KBM-7 (cell line): ENCODE measurements around the gene CLDND2.
"Not testable (repeated sequence)": the region's sequence is repeated elsewhere in the genome, so short reads cannot be mapped to it uniquely, and the experiment has no call there.

Experiments used
- DNase-seq: peaks from one replicate; pipeline ENCODE4 v3.0.0-alpha.2; 2015
- in situ Hi-C: fragments of 300-500 bp; cut with MboI; formaldehyde crosslinking; loops from 2 replicates; pipeline ENCODE4 v1.14.3; 2020; ENCODE audit warnings: low sequenced_read_pairs, low pct_unique_long_range_greater_than_20kb, mixed read lengths

CLDND2 gene

GRCh38 chr19:51368366-51369282 is at the start of gene CLDND2:
Gene CLDND2 (minus strand): TSS chr19:51369003. CDS start chr19:51368577, 426 bp downstream.
- in situ Hi-C loops = no loop called here

GRCh38 chr19:51417810-51418157 is 49.0 kb upstream of the CLDND2 start:
- no peak for DNase-seq
- in situ Hi-C loops = no loop called here

More at GRCh38 chr19:51368366-51369282, at the start of gene CLDND2:
- peak; percentile 57 for DNase-seq

GRCh38 chr19:51417107-51417809 is 48.5 kb upstream of the CLDND2 start, which contains the start of gene SIGLEC10:
Gene SIGLEC10 (minus strand): TSS chr19:51417642. CDS start chr19:51417581, 61 bp downstream.
- peak; percentile 89 for DNase-seq
- in situ Hi-C loops = no loop called here

GRCh38 chr19:51416422-51416821 is 47.6 kb upstream of the CLDND2 start:
- DNase-seq, in situ Hi-C loops: not testable (repeated sequence)

- in situ Hi-C loops = no loop called here
- no peak for DNase-seq
Measured at GRCh38 chr19:51415187-51415586, 46.4 kb upstream of the CLDND2 start.

GRCh38 chr19:51410950-51411748 is 42.3 kb upstream of the CLDND2 start:
- in situ Hi-C loops = no loop called here
- DNase-seq = no peak

GRCh38 chr19:51407511-51408131 is 38.8 kb upstream of the CLDND2 start:
- in situ Hi-C loops = no loop called here
- DNase-seq = peak; percentile 83

- in situ Hi-C loops = no loop called here
- no peak for DNase-seq
Measured at GRCh38 chr19:51402117-51402516, 33.3 kb upstream of the CLDND2 start.

- in situ Hi-C loops, DNase-seq: not testable (repeated sequence)
Measured at GRCh38 chr19:51399936-51400335, 31.1 kb upstream of the CLDND2 start.

- in situ Hi-C loops = no loop called here
- DNase-seq = no peak
Measured at GRCh38 chr19:51399231-51399630, 30.4 kb upstream of the CLDND2 start.

- DNase-seq = peak; percentile 49
- in situ Hi-C loops = no loop called here
Measured at GRCh38 chr19:51398096-51398704, 29.4 kb upstream of the CLDND2 start.

- DNase-seq, in situ Hi-C loops: not testable (repeated sequence)
Measured at GRCh38 chr19:51397453-51397852, 28.6 kb upstream of the CLDND2 start.

GRCh38 chr19:51396175-51396574 is 27.4 kb upstream of the CLDND2 start:
- in situ Hi-C loops = no loop called here
- DNase-seq = no peak

- in situ Hi-C loops = no loop called here
- peak; percentile 99 for DNase-seq
Measured at GRCh38 chr19:51394050-51394836, 25.4 kb upstream of the CLDND2 start.

GRCh38 chr19:51392701-51393100 is 23.9 kb upstream of the CLDND2 start:
- in situ Hi-C loops = no loop called here
- no peak for DNase-seq

- in situ Hi-C loops = no loop called here
- no peak for DNase-seq
Measured at GRCh38 chr19:51391073-51391611, 22.3 kb upstream of the CLDND2 start.

GRCh38 chr19:51389143-51389542 is 20.3 kb upstream of the CLDND2 start:
- in situ Hi-C loops = no loop called here
- no peak for DNase-seq
